Raji (cell line): ENCODE results near the gene SRSF1.
A peak's percentile ranks its signal among the peaks of the same experiment; 100 is the strongest.

Source experiments
- POLR2A ChIP-seq: IDR thresholded peaks from 2 replicates; pipeline ENCODE4 v1.6.1; 2011; ENCODE audit warnings: low read depth, low read length, control low read depth; ENCODE audit not compliant: insufficient read depth

SRSF1 gene

DNA sequence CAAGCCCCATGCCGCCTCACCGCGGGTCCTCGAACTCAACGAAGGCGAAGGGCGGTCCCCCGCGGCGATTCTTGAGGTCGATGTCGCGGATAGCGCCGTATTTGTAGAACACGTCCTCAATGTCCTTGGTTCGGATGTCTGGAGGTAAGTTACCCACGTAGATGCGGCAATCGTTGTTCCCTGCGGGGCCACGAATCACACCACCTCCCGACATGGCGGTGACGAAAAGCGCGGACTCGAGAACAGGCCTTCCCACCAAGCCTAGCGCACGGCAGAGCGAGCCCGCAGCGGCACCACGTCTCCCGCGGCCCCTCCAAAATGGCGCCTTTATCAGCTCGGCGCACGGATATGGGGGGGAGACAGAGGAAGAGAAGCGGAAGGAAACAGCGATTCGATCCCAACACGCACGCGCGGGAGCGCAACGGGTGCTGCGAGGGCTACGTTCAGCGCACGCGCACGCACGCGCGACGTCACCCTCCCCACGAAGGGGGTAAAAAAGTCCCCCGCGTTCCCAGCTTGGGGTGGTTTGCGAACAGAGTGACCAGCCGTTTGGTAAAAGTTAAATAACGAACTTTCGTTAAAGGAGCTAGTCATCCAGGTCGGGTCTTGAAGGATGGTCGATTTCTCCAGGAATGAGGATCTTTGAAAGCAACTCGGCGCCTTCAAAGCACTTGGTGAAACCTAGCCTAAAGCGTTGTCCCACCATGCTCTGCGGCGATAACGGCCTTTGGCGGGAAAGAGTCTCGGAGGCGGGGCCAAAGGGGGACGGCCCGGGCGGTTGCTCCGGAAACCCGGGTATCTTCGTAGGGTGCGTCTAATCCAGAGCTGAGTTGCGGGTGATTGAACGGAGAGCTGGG, at the start of gene SRSF1:
SRSF1 (minus strand) TSS at position 323 of the 857 bp plus-strand sequence; CDS start at position 214, 109 bp downstream.
- TF ChIP-seq POLR2A: peak; percentile 81

GRCh38 chr17:58056476-58056875, 49.4 kb upstream of the SRSF1 start:
- no peak for TF ChIP-seq POLR2A

DNA sequence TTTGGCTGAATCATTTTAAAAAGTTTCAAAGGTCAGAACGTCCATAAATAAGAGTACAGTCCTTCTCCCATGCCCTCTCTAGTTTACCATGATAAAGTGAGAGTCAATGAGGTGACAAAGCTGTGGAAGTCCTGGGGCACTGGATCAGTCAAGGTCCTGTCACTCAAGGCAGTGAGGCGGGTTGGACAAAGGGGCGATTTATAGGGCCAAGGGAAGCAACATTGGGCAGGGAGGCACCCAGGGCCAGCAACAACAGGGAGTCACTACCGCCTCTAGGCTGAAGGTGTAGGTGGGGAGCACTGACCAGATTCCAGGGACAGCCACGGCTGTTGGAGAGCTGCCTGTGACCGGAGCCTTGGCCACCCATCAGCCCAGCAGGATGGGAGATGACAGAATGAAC, 47.6 kb upstream of the SRSF1 start:
- no peak for TF ChIP-seq POLR2A

GRCh38 chr17:58052945-58053715, 46.1 kb upstream of the SRSF1 start:
- TF ChIP-seq POLR2A: no peak

DNA sequence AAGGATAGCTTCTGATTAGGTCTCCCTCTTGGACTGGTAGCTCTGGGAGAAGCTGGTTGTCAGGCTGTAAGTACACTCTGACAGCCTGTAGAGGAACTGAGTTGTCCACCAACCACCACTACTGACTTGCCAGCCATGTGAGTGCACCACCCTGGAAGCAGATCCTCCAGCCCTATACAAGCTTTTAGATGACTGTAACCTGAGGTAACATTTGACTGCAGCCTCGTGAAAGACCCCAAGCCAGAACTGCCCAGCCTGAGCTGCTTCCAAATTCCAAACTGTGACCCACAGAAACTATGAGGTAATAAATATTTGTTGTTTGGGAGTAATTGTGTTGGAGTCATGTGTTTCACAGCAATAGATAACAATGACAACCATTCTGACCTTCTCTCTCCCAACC, 45.4 kb upstream of the SRSF1 start:
- TF ChIP-seq POLR2A: no peak

- TF ChIP-seq POLR2A: no peak
Measured at GRCh38 chr17:58051468-58051867, 44.4 kb upstream of the SRSF1 start.

DNA sequence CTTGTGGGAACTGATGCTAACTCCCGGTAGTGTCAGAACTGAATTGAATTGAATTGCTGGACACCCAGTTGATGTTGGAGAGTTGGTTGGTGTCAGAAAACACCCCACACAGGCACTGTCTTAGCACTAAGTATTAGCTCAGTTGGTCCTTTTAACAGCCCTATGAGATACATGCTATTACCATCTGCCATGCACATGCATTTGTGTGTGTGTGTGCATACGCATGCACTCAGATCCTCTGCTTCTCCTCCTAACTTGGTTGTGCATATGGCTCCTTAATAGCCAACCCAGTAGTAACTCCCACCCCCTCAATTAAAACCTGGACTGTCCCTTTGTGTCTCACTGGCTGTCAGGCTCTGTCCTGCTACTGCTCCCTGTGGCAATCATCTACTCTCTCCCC, 43.9 kb upstream of the SRSF1 start:
- TF ChIP-seq POLR2A: no peak

DNA sequence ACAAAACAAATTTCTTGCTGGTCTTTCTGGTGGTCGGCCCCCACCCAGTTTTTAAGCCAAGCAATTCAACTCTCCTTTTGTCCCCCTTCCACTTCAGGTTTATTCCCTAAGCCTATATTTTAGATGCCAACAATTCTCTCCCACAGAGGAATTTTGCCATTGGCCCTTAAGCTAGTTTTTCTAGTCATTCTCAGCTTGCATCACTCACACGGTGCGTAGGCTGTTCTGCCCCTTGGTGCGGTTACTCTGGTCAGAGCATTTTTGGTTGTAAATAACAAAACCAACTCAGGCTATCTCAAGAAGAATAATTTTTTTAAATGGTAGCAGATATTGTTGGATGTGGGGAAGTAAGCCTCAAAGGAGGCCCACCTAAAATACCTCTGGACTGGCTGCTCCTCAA, 42.5 kb upstream of the SRSF1 start:
- TF ChIP-seq POLR2A: no peak

DNA sequence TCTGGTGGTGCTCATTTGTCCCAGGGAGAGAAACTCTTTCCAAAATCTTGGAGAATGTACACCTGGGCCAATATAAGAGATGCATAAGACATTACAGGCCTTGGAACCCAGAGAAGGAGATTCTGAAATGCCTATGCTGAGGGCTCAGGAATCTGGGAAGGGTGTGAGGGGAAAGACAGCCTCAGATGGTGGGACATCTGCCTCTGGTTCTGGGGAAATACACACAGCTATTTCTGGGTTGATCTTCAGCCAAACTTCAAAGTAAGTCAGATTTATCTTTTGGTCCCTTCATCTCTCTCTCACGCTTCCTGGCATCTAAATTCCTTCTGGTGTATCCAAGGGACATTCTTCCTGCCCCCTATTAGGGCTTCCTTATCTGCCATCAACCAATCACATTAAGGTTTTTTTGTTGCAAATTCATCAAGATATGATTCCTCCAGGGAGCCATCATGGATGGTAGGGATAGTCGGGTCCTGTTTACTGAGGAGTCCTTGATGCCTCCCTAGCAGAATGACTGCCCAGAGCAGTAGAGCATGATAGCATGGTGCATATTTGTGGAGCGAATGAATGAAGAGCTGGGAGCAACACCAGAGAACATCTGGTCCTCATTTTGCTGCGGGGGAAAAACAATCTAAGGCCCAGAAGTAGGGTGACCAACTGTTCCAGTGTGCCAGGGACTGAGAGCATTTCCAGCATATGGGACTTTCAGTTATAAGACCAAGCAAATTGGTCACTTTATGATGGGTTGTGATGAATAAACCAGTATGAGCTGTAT, 40.5 kb upstream of the SRSF1 start:
- no peak for TF ChIP-seq POLR2A

- no peak for TF ChIP-seq POLR2A
Measured at GRCh38 chr17:58046239-58047094, 39.4 kb upstream of the SRSF1 start.

DNA sequence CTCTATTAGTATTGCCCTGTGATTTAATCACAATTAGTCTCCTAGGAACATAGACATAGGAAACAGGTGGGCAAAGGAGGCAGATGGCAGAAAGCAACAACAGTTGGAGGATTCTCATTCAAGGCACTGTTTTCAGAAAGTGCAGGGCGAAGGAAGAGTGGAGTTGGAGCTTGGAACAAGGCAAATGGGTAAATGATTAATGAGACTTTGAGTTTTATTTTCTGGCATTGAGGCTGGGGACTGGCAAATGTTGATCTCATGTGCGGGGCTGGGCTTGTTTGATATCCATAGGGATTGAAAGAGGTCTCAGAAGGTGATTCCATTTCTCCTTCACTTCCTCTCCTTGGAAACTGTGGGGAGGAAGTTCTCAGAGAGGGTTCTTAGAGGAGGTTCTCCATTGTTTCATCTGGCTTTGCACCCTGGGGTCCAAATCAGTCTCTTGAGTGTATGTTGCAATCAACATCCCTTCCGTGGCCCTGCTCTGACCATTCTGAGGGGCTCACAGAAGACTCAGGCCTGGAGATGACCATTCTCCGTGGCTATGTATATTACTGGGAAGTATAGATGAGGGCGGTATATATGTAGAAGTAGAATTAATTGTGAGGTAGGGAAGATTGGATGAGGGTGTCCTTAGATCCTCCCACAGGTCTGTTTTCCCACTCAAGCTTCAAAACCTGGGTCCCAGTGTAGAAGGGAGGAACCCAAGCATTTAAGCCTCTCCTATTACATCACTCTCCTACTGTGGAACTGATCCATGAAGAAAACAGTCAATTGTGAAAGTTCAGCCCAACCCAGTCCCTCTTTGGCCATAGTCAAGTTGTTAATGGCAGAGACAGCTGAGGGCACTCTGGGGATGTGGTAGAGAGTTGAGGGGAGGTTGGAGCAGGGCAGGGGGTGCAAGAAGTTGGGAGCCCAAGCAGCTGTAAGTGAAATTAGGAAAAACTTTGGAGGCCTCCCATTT, 36.5 kb upstream of the SRSF1 start:
- no peak for TF ChIP-seq POLR2A

- TF ChIP-seq POLR2A: no peak
Measured at GRCh38 chr17:58041161-58041560, 34.1 kb upstream of the SRSF1 start.

- no peak for TF ChIP-seq POLR2A
Measured at GRCh38 chr17:58040386-58040785, 33.3 kb upstream of the SRSF1 start.
